B cell (primary cell): Measurements from ENCODE around the gene PRPF38A.

ENCODE experiments used
- EZH2 ChIP-seq: IDR thresholded peaks from 2 replicates; pipeline ENCODE4 v1.6.1; 2012; ENCODE audit warnings: borderline replicate concordance, low read depth, mild to moderate bottlenecking, moderate library complexity, low read length; ENCODE audit not compliant: insufficient read depth, poor library complexity, severe bottlenecking
- TF ChIP-seq, protein P1 (sequence below): fragments of 200-600 bp; IDR thresholded peaks from one replicate; pipeline ENCODE4 v1.8.0; 2022; ENCODE audit warnings: antibody characterized with exemption, mild to moderate bottlenecking

DNA sequence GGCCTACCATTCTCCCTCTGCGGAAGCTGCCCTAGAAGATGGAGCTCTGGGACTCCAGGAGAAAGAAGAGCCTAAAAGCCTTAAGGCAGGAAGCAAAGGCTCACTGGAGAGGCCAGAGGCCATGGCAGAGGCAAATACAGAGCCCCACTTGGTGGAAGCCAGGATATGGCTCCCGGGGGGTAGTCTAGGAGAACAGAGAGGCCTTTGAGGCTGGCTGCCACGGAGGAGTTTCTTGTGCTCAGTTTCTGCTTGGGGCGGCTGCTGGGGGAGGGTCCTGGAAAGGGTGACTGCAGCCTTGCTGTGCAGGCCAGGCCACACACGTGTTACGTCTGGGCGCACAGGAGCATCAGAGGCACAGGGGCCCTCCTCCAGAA, 43.8 kb upstream of the PRPF38A start:
- TF ChIP-seq, protein P1, sequence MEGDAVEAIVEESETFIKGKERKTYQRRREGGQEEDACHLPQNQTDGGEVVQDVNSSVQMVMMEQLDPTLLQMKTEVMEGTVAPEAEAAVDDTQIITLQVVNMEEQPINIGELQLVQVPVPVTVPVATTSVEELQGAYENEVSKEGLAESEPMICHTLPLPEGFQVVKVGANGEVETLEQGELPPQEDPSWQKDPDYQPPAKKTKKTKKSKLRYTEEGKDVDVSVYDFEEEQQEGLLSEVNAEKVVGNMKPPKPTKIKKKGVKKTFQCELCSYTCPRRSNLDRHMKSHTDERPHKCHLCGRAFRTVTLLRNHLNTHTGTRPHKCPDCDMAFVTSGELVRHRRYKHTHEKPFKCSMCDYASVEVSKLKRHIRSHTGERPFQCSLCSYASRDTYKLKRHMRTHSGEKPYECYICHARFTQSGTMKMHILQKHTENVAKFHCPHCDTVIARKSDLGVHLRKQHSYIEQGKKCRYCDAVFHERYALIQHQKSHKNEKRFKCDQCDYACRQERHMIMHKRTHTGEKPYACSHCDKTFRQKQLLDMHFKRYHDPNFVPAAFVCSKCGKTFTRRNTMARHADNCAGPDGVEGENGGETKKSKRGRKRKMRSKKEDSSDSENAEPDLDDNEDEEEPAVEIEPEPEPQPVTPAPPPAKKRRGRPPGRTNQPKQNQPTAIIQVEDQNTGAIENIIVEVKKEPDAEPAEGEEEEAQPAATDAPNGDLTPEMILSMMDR = no peak
- TF ChIP-seq EZH2 = no peak
